ENCODE results near the gene CLEC1A.
A peak's percentile ranks its signal among the peaks of the same experiment; 100 is the strongest.

- TF ChIP-seq EZH2phosphoT487 (IDR thresholded peaks at IDR 0.05; ENCODE audit: low read depth) (peak; percentile 87; the same call in 1 of the 2 replicates), CTCF (IDR thresholded peaks at IDR 0.05; ENCODE audit: low read depth, low read length) (no peak)
These were observed 31.3 kb upstream of the CLEC1A start, which contains the start of gene CLEC7A for GRCh38 chr12:10130042-10130441.
